SK-N-MC (cell line): ENCODE data around the gene PGLYRP1.

Experiments used
- EZH2 ChIP-seq: fragments of 200-600 bp; sonication (generic); IDR thresholded peaks from one replicate; pipeline ENCODE4 v1.6.1; 2017; ENCODE audit warnings: antibody characterized with exemption
- FOXP2 ChIP-seq: optimal IDR thresholded peaks from 2 replicates; pipeline ENCODE3; 2011; ENCODE audit warnings: mild to moderate bottlenecking, moderate library complexity; ENCODE audit not compliant: insufficient read depth; ENCODE audit errors: extremely low read length, control extremely low read depth
- POLR2AphosphoS5 ChIP-seq: IDR thresholded peaks from 2 replicates; pipeline ENCODE4 v1.6.1; 2012; ENCODE audit warnings: mild to moderate bottlenecking, low read depth, low read length, borderline replicate concordance

DNA sequence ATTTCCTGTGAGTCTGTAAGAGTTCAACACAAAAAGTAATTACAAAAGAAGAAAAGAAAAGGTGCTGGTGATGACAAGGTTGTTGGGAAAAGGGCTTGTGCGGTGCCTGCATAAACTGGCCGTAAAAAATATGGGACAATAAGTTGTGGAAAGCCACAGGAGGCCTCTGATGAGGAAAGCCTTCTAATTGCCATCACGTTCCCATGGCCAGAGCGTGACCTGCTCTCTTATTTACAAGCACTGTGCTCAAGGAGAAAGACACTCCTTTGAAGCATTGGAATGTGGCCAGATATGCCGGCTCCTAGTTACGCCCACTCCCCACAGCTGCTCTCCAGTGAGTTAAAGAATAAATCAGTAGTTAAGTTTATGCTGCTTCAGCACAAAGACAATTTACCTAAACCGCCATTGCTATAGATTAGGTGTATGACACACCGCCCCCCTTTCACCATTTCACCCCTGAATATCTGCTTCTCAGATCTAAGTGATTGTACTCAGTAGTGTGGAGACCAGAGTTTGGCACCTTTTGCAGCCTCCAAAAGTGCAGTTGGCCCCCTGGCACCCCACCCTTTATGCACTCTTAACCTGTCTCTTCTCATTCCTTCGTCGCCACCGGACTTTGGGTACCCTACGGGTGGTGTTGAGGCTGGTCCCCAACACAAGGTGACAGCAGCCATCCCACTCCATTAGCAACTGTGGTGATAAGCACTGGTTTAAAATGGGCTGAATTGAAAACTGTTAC is 8.1 kb upstream of the PGLYRP1 start:
- TF ChIP-seq EZH2 (no peak), POLR2AphosphoS5 (no peak), FOXP2 (no peak)
